SU-DHL-6 (cell line): ENCODE data around the gene UBA1.

ENCODE experiments used
- EZH2phosphoT487 ChIP-seq: fragments of 200-600 bp; sonication (generic), shearing (Covaris generic); conservative IDR thresholded peaks from 2 replicates; pipeline ENCODE4 v1.6.1; 2018; ENCODE audit warnings: mild to moderate bottlenecking, antibody characterized with exemption, low read length, moderate library complexity, mixed read lengths
- TF ChIP-seq, protein P1 (sequence below): fragments of 200-600 bp; sonication (generic); IDR thresholded peaks from one replicate; pipeline ENCODE4 v1.5.1; 2017; ENCODE audit warnings: antibody characterized with exemption, mild to moderate bottlenecking, low read length, moderate library complexity; ENCODE audit not compliant: insufficient read depth, poor library complexity, severe bottlenecking

DNA sequence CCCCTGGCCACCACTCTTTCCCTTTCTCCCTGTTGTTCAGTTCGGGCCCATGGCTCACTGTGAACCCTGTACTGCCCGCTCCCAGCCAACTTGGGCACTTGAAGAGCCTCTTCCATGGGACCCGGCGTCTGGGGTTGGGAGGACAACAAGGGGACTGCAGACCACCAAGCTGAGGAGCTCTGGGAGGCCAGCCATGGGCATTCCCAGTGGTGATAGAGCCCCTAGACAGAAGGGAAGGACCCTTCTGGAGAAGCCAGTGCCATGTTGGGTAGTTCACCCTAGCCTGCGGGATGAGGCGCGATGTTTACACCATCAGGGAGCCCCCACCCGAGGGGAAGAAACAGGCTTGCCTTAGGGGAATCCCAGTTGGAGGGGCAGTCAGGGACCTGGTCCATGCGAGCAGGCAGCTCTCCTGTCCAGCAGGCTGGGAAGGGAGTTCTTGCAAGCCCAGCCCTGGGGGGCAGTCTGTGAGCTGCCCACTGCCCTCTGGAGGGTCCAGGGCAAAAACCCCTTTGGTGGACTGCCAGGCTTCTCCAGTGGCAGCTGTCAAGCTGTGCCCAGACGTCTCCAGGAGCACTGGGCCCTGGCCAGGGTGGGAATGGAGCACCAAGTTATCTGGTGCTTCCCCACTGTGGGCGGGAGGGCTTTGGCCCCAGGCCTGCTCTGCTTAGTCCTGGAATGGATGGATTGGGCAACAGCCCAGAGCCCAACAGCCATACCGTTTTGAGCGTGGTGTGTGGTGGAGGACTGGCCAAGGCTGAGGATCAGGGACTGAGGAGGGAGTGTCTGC lies 23.7 kb upstream of the UBA1 start:
- TF ChIP-seq, protein P1, sequence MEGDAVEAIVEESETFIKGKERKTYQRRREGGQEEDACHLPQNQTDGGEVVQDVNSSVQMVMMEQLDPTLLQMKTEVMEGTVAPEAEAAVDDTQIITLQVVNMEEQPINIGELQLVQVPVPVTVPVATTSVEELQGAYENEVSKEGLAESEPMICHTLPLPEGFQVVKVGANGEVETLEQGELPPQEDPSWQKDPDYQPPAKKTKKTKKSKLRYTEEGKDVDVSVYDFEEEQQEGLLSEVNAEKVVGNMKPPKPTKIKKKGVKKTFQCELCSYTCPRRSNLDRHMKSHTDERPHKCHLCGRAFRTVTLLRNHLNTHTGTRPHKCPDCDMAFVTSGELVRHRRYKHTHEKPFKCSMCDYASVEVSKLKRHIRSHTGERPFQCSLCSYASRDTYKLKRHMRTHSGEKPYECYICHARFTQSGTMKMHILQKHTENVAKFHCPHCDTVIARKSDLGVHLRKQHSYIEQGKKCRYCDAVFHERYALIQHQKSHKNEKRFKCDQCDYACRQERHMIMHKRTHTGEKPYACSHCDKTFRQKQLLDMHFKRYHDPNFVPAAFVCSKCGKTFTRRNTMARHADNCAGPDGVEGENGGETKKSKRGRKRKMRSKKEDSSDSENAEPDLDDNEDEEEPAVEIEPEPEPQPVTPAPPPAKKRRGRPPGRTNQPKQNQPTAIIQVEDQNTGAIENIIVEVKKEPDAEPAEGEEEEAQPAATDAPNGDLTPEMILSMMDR: no peak
- TF ChIP-seq EZH2phosphoT487: no peak
